SK-N-SH treated with all-trans-retinoic acid at 6 μM for 48 hours (cell line): ENCODE results near the gene TNIK.

ENCODE experiments used
- ISL1 ChIP-seq: fragments of 250-450 bp; sonication (Bioruptor Pico); IDR thresholded peaks from 2 replicates; pipeline ENCODE4 v2.1.2; 2022; ENCODE audit warnings: mild to moderate bottlenecking, moderate library complexity
- OSR1 ChIP-seq: fragments of 250-450 bp; sonication (Bioruptor Pico); IDR thresholded peaks from 2 replicates; pipeline ENCODE4 v1.8.0; 2022; ENCODE audit warnings: moderate library complexity, mild to moderate bottlenecking, inconsistent platforms
- ZFP3 ChIP-seq: fragments of 250-450 bp; sonication (Bioruptor Pico); IDR thresholded peaks from 2 replicates; pipeline ENCODE4 v1.5.0; 2020; ENCODE audit warnings: mild to moderate bottlenecking, moderate library complexity
- TF ChIP-seq, protein P1 (sequence below): fragments of 250-450 bp; sonication (Bioruptor Pico); IDR thresholded peaks from 2 replicates; pipeline ENCODE4 v1.5.1; 2020; ENCODE audit warnings: low read depth, mild to moderate bottlenecking, moderate library complexity
- TF ChIP-seq, protein P2 (sequence below): fragments of 250-450 bp; sonication (Bioruptor Pico); IDR thresholded peaks from 2 replicates; pipeline ENCODE4 v1.8.0; 2020; ENCODE audit warnings: mild to moderate bottlenecking, moderate library complexity, borderline replicate concordance

DNA sequence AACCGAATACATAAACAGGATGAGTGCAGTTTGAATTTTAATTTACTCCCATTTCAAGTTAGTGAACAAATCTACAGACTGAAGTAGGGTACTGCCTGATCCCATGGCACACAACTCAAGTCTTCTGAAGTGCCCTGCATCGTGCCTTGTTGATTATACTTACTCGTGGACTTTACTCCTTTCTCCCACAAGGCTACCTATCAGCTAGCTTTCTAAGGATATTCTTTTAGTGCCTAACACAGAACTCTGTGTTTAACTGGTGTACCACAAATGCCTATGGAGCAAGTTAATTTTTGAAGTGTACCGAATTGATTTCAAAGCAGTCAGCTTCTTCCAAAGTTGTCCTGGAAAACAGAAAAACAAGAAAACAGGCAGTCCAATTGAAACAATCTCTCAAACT is 119.8 kb downstream of the TNIK start:
- TF ChIP-seq ZFP3 = no peak
- no peak for TF ChIP-seq ISL1 (CRISPR knock-in tag)
- TF ChIP-seq, protein P1, sequence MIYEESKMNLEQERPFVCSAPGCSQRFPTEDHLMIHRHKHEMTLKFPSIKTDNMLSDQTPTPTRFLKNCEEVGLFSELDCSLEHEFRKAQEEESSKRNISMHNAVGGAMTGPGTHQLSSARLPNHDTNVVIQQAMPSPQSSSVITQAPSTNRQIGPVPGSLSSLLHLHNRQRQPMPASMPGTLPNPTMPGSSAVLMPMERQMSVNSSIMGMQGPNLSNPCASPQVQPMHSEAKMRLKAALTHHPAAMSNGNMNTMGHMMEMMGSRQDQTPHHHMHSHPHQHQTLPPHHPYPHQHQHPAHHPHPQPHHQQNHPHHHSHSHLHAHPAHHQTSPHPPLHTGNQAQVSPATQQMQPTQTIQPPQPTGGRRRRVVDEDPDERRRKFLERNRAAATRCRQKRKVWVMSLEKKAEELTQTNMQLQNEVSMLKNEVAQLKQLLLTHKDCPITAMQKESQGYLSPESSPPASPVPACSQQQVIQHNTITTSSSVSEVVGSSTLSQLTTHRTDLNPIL = no peak
- no peak for TF ChIP-seq OSR1 (CRISPR knock-in tag)
- TF ChIP-seq, protein P2, sequence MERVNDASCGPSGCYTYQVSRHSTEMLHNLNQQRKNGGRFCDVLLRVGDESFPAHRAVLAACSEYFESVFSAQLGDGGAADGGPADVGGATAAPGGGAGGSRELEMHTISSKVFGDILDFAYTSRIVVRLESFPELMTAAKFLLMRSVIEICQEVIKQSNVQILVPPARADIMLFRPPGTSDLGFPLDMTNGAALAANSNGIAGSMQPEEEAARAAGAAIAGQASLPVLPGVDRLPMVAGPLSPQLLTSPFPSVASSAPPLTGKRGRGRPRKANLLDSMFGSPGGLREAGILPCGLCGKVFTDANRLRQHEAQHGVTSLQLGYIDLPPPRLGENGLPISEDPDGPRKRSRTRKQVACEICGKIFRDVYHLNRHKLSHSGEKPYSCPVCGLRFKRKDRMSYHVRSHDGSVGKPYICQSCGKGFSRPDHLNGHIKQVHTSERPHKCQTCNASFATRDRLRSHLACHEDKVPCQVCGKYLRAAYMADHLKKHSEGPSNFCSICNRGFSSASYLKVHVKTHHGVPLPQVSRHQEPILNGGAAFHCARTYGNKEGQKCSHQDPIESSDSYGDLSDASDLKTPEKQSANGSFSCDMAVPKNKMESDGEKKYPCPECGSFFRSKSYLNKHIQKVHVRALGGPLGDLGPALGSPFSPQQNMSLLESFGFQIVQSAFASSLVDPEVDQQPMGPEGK (CRISPR knock-in tag) = no peak
